ENCODE results near the gene TMEM131.
"Not testable (repeated sequence)": the region's sequence is repeated elsewhere in the genome, so short reads cannot be mapped to it uniquely, and the experiment has no call there.

TMEM131 gene

GRCh38 chr2:97844311-97844859 is 151.4 kb downstream of the TMEM131 start:
- DNase-seq (ENCODE audit: extremely low read depth, insufficient read length) = no peak
- Histone ChIP-seq H3K27me3 (replicated peaks; ENCODE audit: control insufficient read depth, insufficient read depth, low read length) (no peaks in the 10 kb centered on the region), H3K4me3 (replicated peaks; ENCODE audit: low read depth, low read length) (no peak overlapping the region), H3K36me3 (ENCODE audit: control insufficient read depth, insufficient read depth, low read length) (peaks cover 1% of the 10 kb centered on the region; the same call in 1 of the 2 replicates)
- TF ChIP-seq CTCF (IDR thresholded peaks at IDR 0.05; ENCODE audit: insufficient read depth, low read length, poor library complexity, severe bottlenecking) = no peak

- TF ChIP-seq CTCF (IDR thresholded peaks at IDR 0.05; ENCODE audit: insufficient read depth, low read length, poor library complexity, severe bottlenecking) = no peak
- Histone ChIP-seq H3K27me3 (replicated peaks; ENCODE audit: control insufficient read depth, insufficient read depth, low read length) (no peaks in the 10 kb centered on the region), H3K36me3 (ENCODE audit: control insufficient read depth, insufficient read depth, low read length) (peaks cover 1% of the 10 kb centered on the region; the same call in 1 of the 2 replicates), H3K4me3 (replicated peaks; ENCODE audit: low read depth, low read length) (no peak overlapping the region)
- no peak for DNase-seq (ENCODE audit: extremely low read depth, insufficient read length)
Measured at GRCh38 chr2:97840198-97840597, 155.6 kb downstream of the TMEM131 start.

- Histone ChIP-seq H3K4me3 (replicated peaks; ENCODE audit: low read depth, low read length) (no peak overlapping the region), H3K36me3 (ENCODE audit: control insufficient read depth, insufficient read depth, low read length) (no peaks in the 10 kb centered on the region; the same call in 1 of the 2 replicates), H3K27me3 (replicated peaks; ENCODE audit: control insufficient read depth, insufficient read depth, low read length) (no peaks in the 10 kb centered on the region)
- TF ChIP-seq CTCF (IDR thresholded peaks at IDR 0.05; ENCODE audit: insufficient read depth, low read length, poor library complexity, severe bottlenecking) = no peak
- no peak for DNase-seq (ENCODE audit: extremely low read depth, insufficient read length)
Measured at GRCh38 chr2:97834610-97835009, 161.1 kb downstream of the TMEM131 start.

GRCh38 chr2:97831121-97831520 is 164.6 kb downstream of the TMEM131 start:
- no peaks in the 10 kb centered on the region for H3K27me3 ChIP-seq (replicated peaks; ENCODE audit: control insufficient read depth, insufficient read depth, low read length)
- no peaks in the 10 kb centered on the region; the same call in 1 of the 2 replicates for H3K36me3 ChIP-seq (ENCODE audit: control insufficient read depth, insufficient read depth, low read length)
- DNase-seq (ENCODE audit: extremely low read depth, insufficient read length) = no peak
- no peak overlapping the region for H3K4me3 ChIP-seq (replicated peaks; ENCODE audit: low read depth, low read length)
- TF ChIP-seq CTCF (IDR thresholded peaks at IDR 0.05; ENCODE audit: insufficient read depth, low read length, poor library complexity, severe bottlenecking) = no peak

GRCh38 chr2:97829255-97829654 is 166.5 kb downstream of the TMEM131 start:
- H3K4me3 ChIP-seq (replicated peaks; ENCODE audit: low read depth, low read length); DNase-seq (ENCODE audit: extremely low read depth, insufficient read length); H3K36me3 ChIP-seq (ENCODE audit: control insufficient read depth, insufficient read depth, low read length); H3K27me3 ChIP-seq (replicated peaks; ENCODE audit: control insufficient read depth, insufficient read depth, low read length): not testable (repeated sequence)

GRCh38 chr2:97827013-97827412 is 168.7 kb downstream of the TMEM131 start:
- not testable (repeated sequence) for DNase-seq (ENCODE audit: extremely low read depth, insufficient read length); H3K27me3 ChIP-seq (replicated peaks; ENCODE audit: control insufficient read depth, insufficient read depth, low read length); H3K36me3 ChIP-seq (ENCODE audit: control insufficient read depth, insufficient read depth, low read length); H3K4me3 ChIP-seq (replicated peaks; ENCODE audit: low read depth, low read length)

GRCh38 chr2:97826266-97826847 is 169.4 kb downstream of the TMEM131 start:
- H3K36me3 ChIP-seq (ENCODE audit: control insufficient read depth, insufficient read depth, low read length); H3K4me3 ChIP-seq (replicated peaks; ENCODE audit: low read depth, low read length); H3K27me3 ChIP-seq (replicated peaks; ENCODE audit: control insufficient read depth, insufficient read depth, low read length); DNase-seq (ENCODE audit: extremely low read depth, insufficient read length): not testable (repeated sequence)

GRCh38 chr2:97824011-97824410 is 171.7 kb downstream of the TMEM131 start:
- not testable (repeated sequence) for H3K36me3 ChIP-seq (ENCODE audit: control insufficient read depth, insufficient read depth, low read length); H3K4me3 ChIP-seq (replicated peaks; ENCODE audit: low read depth, low read length); DNase-seq (ENCODE audit: extremely low read depth, insufficient read length); H3K27me3 ChIP-seq (replicated peaks; ENCODE audit: control insufficient read depth, insufficient read depth, low read length)

- not testable (repeated sequence) for H3K36me3 ChIP-seq (ENCODE audit: control insufficient read depth, insufficient read depth, low read length); H3K27me3 ChIP-seq (replicated peaks; ENCODE audit: control insufficient read depth, insufficient read depth, low read length); H3K4me3 ChIP-seq (replicated peaks; ENCODE audit: low read depth, low read length); DNase-seq (ENCODE audit: extremely low read depth, insufficient read length)
Measured at GRCh38 chr2:97821862-97822261, 173.9 kb downstream of the TMEM131 start.

Data from GM06990 (cell line).